ENCODE measurements around the gene MTA1. TPM values are rescaled to one million over a fixed set of nuclear protein-coding genes. Genes with fewer than 3 reads are reported as not detected.

The MTA1 gene
- total RNA-seq, 1 donor from 2014 or later = 59.8 TPM

DNA sequence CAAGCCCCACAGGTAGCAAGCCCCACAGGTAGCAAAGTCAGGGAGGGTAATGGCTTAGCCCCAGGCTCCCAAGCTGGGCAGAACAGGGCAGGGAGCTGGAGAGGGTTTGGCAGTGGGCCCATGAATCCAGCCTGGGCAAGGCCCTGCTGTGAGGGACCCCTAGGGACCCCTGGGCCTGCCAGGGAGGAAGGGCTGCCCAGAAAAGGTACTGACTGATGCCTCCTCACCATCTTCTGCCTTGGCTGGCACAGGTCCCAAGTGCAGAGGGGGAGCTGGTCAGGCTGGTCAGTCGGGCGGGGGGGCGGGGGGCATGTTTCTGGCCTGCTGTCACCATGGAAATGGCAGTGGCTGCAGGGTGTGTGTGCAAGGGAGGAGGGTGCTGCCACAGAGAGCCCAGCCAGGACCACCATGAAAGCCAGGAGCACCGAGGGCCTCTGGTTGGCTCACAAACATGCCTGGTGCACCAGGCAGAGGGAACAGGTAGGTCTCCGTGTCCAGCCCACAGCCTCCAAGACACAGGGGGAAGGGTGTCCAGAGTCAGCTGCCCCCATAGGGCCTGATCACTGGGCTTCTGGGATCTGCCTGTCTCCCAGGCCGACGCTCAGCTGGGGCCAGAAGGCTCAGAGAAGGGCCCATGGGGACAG lies 53.5 kb downstream of the MTA1 start:
- Histone ChIP-seq H3K4me3 (peak overlapping the region; percentile 78), H3K9me3 (ENCODE audit: low read depth) (no peaks in the 10 kb centered on the region), H3K79me2 (ENCODE audit: low read depth) (no peaks in the 10 kb centered on the region), H3K36me3 (no peaks in the 10 kb centered on the region), H3K27ac (no peak overlapping the region), H3K4me1 (peaks cover 33% of the 10 kb centered on the region), H3F3A (ENCODE audit: low read depth) (peaks cover 31% of the 10 kb centered on the region), H4K20me1 (ENCODE audit: low read depth) (peaks cover 58% of the 10 kb centered on the region), H3K27me3 (peaks cover 36% of the 10 kb centered on the region), H3K4me2 (peak overlapping the region; percentile 73), H2AFZ (replicated peaks) (no peak overlapping the region), H3K9ac (no peak overlapping the region)
- no peak for DNase-seq (ENCODE audit: low spot score)
- Mint-ChIP-seq H3K27me3 (ENCODE audit: insufficient read depth, low read depth) (peaks cover 6% of the 10 kb centered on the region), H3K4me1 (peaks cover 24% of the 10 kb centered on the region), H3K27ac (no peak overlapping the region), H3K4me3 (no peak overlapping the region), H3K36me3 (no peaks in the 10 kb centered on the region), H3K9me3 (no peaks in the 10 kb centered on the region)
- TF ChIP-seq EZH2 (IDR thresholded peaks at IDR 0.05) (no peak), EZH2phosphoT487 (IDR thresholded peaks at IDR 0.05) (no peak), CTCF (IDR thresholded peaks at IDR 0.05) (no peak)

GRCh38 chr14:105473677-105474482 lies 54.3 kb downstream of the MTA1 start:
- peaks cover 31% of the 10 kb centered on the region for H3F3A ChIP-seq (ENCODE audit: low read depth)
- peaks cover 43% of the 10 kb centered on the region for H3K27me3 ChIP-seq
- no peak overlapping the region for H3K27ac ChIP-seq
- peak overlapping the region; percentile 78 for H3K4me3 ChIP-seq
- peak overlapping the region; percentile 73 for H3K4me2 ChIP-seq
- no peaks in the 10 kb centered on the region for H3K36me3 Mint-ChIP-seq
- H3K4me3 Mint-ChIP-seq = peak overlapping the region; percentile 72
- H4K20me1 ChIP-seq (ENCODE audit: low read depth) = peaks cover 65% of the 10 kb centered on the region
- H3K36me3 ChIP-seq = no peaks in the 10 kb centered on the region
- no peaks in the 10 kb centered on the region for H3K9me3 ChIP-seq (ENCODE audit: low read depth)
- H3K9me3 Mint-ChIP-seq = no peaks in the 10 kb centered on the region
- no peak overlapping the region for H2AFZ ChIP-seq (replicated peaks)
- no peak for TF ChIP-seq EZH2 (IDR thresholded peaks at IDR 0.05)
- TF ChIP-seq CTCF (IDR thresholded peaks at IDR 0.05) = no peak
- TF ChIP-seq EZH2phosphoT487 (IDR thresholded peaks at IDR 0.05) = no peak
- no peaks in the 10 kb centered on the region for H3K79me2 ChIP-seq (ENCODE audit: low read depth)
- peaks cover 40% of the 10 kb centered on the region for H3K4me1 ChIP-seq
- no peak overlapping the region for H3K27ac Mint-ChIP-seq
- H3K9ac ChIP-seq = no peak overlapping the region
- peaks cover 24% of the 10 kb centered on the region for H3K4me1 Mint-ChIP-seq
- DNase-seq (ENCODE audit: low spot score) = peak; percentile 98
- peaks cover 6% of the 10 kb centered on the region for H3K27me3 Mint-ChIP-seq (ENCODE audit: insufficient read depth, low read depth)

DNA sequence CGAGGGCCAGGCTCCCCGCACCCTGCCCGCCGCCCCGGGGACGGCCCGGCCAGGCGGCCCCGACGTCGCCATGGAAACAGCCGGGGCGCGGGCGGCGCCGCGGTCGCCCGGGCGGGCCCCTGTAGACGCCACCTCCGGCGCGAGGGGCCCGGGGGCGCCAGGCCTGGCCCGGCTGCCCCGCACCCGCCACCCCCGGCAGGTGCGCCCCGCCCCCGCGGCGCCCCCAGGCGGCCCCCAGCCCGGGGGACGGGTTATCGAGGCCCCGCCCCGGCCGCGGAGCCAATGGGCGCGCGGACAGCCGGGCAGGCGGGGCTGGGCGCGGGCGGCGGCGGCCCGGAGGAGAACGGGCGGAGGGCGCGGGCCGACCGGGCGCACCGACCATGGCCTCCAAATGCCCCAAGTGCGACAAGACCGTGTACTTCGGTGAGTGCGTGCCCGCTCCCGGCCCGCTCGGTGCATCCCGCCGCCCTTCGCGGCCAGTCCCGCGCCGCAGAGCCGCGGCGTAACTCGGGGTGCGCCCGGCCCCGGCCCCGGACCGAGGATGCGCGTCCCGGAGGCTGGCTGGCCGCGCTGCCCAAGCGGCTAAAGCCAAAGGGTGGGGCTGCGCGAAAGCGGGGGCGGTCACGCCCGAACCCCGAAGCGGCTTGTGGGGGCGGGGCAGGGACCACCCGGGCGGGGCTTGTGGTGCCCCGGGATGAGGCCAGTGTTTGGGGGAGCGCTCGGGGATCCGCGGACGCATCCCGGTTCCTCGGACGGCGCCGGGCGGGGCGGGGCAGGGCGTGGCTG lies 55.0 kb downstream of the MTA1 start, which contains the start of gene CRIP2:
TSS of gene CRIP2 (plus strand) at position 339 of the 786 bp plus-strand sequence. CDS start at position 381, 42 bp downstream.
- Histone ChIP-seq H3K27me3 (peaks cover 51% of the 10 kb centered on the region), H3K4me2 (peak within 1 kb of the TSS; percentile 98), H4K20me1 (ENCODE audit: low read depth) (peaks cover 67% of the 10 kb centered on the region), H3K9ac (no peak within 1 kb of the TSS), H3K4me3 (peak within 1 kb of the TSS; percentile 78), H3K79me2 (ENCODE audit: low read depth) (no peaks in the 10 kb centered on the region), H3K36me3 (no peaks in the 10 kb centered on the region), H3K27ac (no peak within 1 kb of the TSS), H3F3A (ENCODE audit: low read depth) (peaks cover 35% of the 10 kb centered on the region), H3K9me3 (ENCODE audit: low read depth) (no peaks in the 10 kb centered on the region), H3K4me1 (peaks cover 45% of the 10 kb centered on the region), H2AFZ (replicated peaks) (peak within 1 kb of the TSS; percentile 76)
- Mint-ChIP-seq H3K36me3 (no peaks in the 10 kb centered on the region), H3K27ac (no peak within 1 kb of the TSS), H3K4me1 (peaks cover 25% of the 10 kb centered on the region), H3K9me3 (no peaks in the 10 kb centered on the region), H3K4me3 (peak within 1 kb of the TSS; percentile 83), H3K27me3 (ENCODE audit: insufficient read depth, low read depth) (peaks cover 6% of the 10 kb centered on the region)
- TF ChIP-seq EZH2phosphoT487 (IDR thresholded peaks at IDR 0.05) (peak; percentile 60), CTCF (IDR thresholded peaks at IDR 0.05) (no peak), EZH2 (IDR thresholded peaks at IDR 0.05) (no peak)
- peak; percentile 81 for DNase-seq (ENCODE audit: low spot score)

All from neural progenitor cell (in vitro differentiated cells).